ENCODE measurements around the gene OTOG.
A peak's percentile ranks its signal among the peaks of the same experiment; 100 is the strongest.

The OTOG gene

DNA sequence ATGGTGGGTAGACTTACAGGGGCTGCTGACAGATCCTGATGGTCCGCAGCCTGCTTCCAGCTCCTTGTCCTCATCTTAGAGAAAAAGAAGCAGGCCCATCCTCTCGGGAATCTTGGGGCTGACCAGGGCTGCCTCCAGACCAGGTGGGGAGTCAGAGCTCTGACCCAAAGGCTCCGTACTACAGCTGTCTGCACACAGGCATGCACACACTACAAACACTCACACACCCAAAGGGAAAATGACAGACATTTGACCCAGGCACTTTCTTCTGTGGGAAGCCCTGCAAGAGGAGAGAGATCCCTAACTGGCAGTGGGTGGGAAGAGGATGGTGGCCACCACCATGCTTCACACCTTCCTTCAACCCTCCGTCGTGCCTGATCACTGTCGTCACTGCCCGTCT lies 125.4 kb downstream of the OTOG start:
- no peak for DNase-seq

- no peak for DNase-seq
Observed at GRCh38 chr11:17673951-17674350, 126.9 kb downstream of the OTOG start.

- no peak for DNase-seq
Observed at GRCh38 chr11:17682848-17683247, 135.8 kb downstream of the OTOG start.

GRCh38 chr11:17683377-17684161 lies 136.5 kb downstream of the OTOG start:
- no peak for DNase-seq

GRCh38 chr11:17684550-17684949 lies 137.5 kb downstream of the OTOG start:
- DNase-seq, result no peak

GRCh38 chr11:17686231-17686980 lies 139.3 kb downstream of the OTOG start:
- DNase-seq, result peak; percentile 87

- DNase-seq, result no peak
Observed at GRCh38 chr11:17687946-17688670, 141.0 kb downstream of the OTOG start.

- DNase-seq, result no peak
Observed at GRCh38 chr11:17691550-17691949, 144.5 kb downstream of the OTOG start.

GRCh38 chr11:17691976-17692375 lies 144.9 kb downstream of the OTOG start:
- DNase-seq, result no peak

DNA sequence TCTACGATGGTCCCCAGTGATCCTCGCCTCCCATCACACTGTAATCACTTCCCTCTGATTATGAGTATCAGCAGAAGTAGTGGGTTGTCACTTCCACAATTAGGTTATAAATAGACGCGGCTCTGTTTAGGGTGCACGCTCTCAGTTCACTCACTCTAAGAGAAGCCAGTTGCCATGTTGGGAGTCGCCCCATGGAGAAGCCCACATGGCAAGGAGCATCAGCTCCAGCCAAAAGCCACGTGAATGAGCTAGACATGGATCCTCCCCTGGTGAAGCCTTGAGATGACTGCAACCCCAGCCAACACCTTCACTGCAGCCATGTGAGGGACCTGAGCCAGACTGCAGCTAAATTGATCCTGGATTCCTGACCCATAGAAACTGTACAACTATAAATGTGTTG lies 145.9 kb downstream of the OTOG start:
- no peak for DNase-seq

- DNase-seq, result no peak
Observed at GRCh38 chr11:17693531-17693930, 146.5 kb downstream of the OTOG start.

- DNase-seq, result no peak
Observed at GRCh38 chr11:17694494-17695110, 147.5 kb downstream of the OTOG start.

- DNase-seq, result no peak
Observed at GRCh38 chr11:17695454-17696441, 148.7 kb downstream of the OTOG start.

DNA sequence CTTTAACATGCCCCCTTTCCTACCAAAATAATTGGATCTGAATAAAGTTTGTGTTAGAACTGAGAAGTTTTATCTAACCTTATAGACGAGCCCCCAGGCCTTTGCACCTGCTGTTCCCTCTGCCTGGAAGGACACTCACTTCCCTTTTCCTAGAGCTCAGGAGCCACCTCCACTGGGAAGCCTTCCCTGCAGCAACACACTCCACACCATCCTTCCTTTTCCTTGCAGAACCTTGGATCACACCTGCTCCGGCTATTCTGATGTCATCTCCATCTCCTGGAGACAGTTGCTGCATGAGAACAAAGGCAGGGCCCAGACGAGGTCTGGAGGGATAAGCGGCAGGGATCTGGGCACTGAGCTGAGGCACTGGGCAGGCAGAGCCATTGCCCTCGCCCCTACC lies 149.7 kb downstream of the OTOG start:
- no peak for DNase-seq
